ENCODE measurements around the gene ZNF629. TPM values are rescaled to one million over a fixed set of nuclear protein-coding genes. Genes with fewer than 3 reads are reported as not detected.
"Not testable (repeated sequence)": the region's sequence is repeated elsewhere in the genome, so short reads cannot be mapped to it uniquely, and the experiment has no call there.

Gene ZNF629
- total RNA-seq, 1 donor from 2014 or later: 35.5 TPM

DNA sequence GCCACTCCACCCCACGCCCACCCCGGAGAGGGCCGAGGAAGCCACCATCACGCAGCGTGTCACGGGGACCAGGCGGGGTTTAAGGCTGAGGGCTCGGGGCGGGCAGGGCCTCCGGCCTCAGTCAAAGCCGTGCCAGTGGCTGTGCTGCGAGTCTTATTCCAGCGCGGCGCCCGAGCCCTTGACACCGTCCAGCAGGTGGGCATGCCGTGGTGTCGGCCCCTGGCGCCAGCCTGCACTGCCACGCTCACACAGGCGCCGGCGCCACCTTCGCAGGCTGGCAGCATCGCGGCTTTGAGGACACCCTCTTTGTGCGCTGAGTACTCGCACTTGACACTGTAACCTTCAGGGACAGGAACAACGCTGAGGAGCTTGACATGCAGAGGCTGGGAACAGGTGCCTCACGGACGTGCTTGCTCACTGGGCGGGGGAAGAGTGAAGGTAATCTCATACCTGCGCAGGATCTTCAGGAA is 34.0 kb upstream of the ZNF629 start:
- Mint-ChIP-seq H3K36me3 (no peaks in the 10 kb centered on the region), H3K4me1 (ENCODE audit: unreplicated experiment) (peaks cover 4% of the 10 kb centered on the region), H3K27ac (no peak overlapping the region), H3K27me3 (no peaks in the 10 kb centered on the region), H3K4me3 (no peak overlapping the region), H3K9me3 (no peaks in the 10 kb centered on the region)
- TF ChIP-seq, protein P1, sequence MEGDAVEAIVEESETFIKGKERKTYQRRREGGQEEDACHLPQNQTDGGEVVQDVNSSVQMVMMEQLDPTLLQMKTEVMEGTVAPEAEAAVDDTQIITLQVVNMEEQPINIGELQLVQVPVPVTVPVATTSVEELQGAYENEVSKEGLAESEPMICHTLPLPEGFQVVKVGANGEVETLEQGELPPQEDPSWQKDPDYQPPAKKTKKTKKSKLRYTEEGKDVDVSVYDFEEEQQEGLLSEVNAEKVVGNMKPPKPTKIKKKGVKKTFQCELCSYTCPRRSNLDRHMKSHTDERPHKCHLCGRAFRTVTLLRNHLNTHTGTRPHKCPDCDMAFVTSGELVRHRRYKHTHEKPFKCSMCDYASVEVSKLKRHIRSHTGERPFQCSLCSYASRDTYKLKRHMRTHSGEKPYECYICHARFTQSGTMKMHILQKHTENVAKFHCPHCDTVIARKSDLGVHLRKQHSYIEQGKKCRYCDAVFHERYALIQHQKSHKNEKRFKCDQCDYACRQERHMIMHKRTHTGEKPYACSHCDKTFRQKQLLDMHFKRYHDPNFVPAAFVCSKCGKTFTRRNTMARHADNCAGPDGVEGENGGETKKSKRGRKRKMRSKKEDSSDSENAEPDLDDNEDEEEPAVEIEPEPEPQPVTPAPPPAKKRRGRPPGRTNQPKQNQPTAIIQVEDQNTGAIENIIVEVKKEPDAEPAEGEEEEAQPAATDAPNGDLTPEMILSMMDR (conservative IDR thresholded peaks at IDR 0.05): no peak
- no peak for DNase-seq (ENCODE audit: extremely low spot score, unreplicated experiment)

DNA sequence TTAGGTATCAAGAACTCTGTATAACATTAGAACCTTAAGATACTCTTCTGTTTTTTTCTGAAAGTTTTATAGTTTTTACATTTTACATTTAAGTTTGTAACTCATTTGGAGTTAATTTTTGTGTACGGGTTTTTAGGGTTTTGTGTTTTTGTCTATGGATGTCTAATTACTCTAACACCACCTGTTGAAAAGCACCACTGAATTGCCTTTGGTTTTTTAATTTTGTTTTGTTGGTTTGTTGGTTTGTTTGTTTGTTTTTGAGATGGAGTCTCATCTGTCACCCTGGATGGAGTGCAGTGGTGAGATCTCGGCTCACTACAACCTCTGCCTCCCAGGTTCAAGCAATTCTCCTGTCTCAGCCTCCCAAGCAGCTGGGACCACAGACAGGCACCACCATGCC is 29.8 kb upstream of the ZNF629 start:
- Mint-ChIP-seq H3K36me3 (no peaks in the 10 kb centered on the region), H3K4me1 (ENCODE audit: unreplicated experiment) (peaks cover 5% of the 10 kb centered on the region), H3K27ac (no peak overlapping the region), H3K27me3 (no peaks in the 10 kb centered on the region), H3K4me3 (no peak overlapping the region), H3K9me3 (no peaks in the 10 kb centered on the region)
- TF ChIP-seq, protein P1 (conservative IDR thresholded peaks at IDR 0.05): no peak
- no peak for DNase-seq (ENCODE audit: extremely low spot score, unreplicated experiment)

DNA sequence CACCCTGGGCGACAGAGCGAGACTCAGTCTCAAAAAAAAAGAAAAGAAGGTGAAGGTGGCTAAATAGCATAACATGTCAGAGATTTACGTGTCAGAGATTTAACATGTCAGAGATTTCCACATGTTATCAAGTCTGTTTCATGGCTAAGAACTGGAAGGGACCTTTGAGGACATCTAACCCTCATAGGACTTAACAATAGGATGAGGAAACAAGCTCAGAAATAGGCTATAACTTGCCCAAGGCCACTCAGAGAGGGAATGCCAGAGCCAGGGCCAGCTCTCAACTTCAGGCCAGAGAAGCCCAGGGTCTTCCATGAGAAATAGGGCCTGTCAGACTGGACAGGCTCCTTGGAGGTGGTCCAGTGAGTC is 26.8 kb upstream of the ZNF629 start:
- H3K27me3 Mint-ChIP-seq: no peaks in the 10 kb centered on the region
- TF ChIP-seq, protein P1 (conservative IDR thresholded peaks at IDR 0.05): no peak
- H3K27ac Mint-ChIP-seq: peak overlapping the region; percentile 84
- no peaks in the 10 kb centered on the region for H3K36me3 Mint-ChIP-seq
- H3K9me3 Mint-ChIP-seq: no peaks in the 10 kb centered on the region
- H3K4me3 Mint-ChIP-seq: peak overlapping the region; percentile 86
- DNase-seq (ENCODE audit: extremely low spot score, unreplicated experiment): no peak
- H3K4me1 Mint-ChIP-seq (ENCODE audit: unreplicated experiment): peaks cover 5% of the 10 kb centered on the region

DNA sequence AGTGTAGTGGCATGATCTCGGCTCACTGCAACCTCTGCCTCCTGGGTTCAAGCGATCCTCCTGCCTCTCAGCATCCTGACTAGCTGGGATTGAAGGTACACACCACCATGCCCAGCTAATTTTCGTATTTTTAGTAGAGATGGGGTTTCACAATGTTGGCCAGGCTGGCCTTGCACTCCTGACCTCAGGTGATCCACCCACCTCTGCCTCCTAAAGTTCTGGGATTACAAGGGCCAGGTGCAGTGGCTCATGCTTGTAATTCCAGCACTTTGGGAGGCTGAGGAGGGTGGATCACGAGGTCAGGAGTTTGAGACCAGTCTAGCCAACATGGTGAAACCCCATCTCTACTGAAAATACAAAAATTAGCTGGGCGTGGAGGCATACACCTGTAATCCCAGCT is 22.7 kb upstream of the ZNF629 start:
- H3K27me3 Mint-ChIP-seq; H3K4me3 Mint-ChIP-seq; H3K36me3 Mint-ChIP-seq; H3K27ac Mint-ChIP-seq; H3K9me3 Mint-ChIP-seq; DNase-seq (ENCODE audit: extremely low spot score, unreplicated experiment): not testable (repeated sequence)
- H3K4me1 Mint-ChIP-seq (ENCODE audit: unreplicated experiment): peaks cover 19% of the 10 kb centered on the region

DNA sequence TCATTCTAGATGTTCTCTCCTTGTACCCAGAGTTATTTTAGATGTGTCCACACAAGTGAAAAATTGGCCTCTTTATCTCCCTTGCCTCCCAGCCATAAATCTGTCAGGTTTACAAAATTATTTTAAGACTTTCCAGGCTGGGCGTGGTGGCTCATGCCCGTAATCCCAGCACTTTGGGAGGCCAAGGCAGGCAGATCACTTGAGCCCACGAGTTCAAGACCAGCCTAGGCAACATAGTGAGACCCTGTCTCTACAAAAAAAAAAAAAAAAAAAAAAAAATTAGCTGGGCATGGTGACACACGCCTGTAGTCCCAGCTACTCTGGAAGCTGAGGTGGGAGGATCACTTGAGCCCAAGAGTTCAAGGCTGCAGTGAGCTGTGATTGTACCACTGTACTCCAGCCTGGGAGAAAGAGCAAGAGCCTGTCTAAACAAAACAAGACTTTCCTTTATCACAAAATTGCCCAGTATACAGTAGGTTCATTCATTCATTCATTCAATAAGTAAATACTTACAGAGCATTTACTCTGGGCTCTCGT is 22.0 kb upstream of the ZNF629 start:
- H3K36me3 Mint-ChIP-seq; H3K9me3 Mint-ChIP-seq; DNase-seq (ENCODE audit: extremely low spot score, unreplicated experiment); H3K27me3 Mint-ChIP-seq: not testable (repeated sequence)
- Mint-ChIP-seq H3K4me1 (ENCODE audit: unreplicated experiment) (peaks cover 18% of the 10 kb centered on the region), H3K27ac (peak overlapping the region; percentile 57), H3K4me3 (peak overlapping the region; percentile 41)

DNA sequence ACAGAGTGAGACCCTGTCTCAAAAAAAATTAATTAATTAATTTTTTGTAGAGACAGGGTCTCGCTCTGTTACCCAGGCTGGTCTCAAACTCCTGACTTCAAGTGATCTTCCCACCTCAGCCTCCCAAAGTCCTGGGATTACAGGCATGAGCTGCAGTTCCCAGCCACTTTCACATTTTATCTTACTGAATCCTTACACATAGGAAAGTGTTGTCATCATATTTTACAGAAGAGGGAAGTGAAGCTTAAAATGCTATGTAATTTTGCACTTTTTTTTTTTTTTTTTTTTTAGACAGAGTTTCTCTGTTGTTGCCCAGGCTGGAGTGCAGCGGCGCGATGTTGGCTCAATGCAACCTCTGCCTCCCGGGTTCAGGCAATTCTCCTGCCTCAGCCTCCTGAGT is 21.1 kb upstream of the ZNF629 start:
- Mint-ChIP-seq H3K27me3 (no peaks in the 10 kb centered on the region), H3K9me3 (no peaks in the 10 kb centered on the region), H3K4me3 (peak overlapping the region; percentile 39), H3K27ac (no peak overlapping the region), H3K36me3 (no peaks in the 10 kb centered on the region), H3K4me1 (ENCODE audit: unreplicated experiment) (peaks cover 14% of the 10 kb centered on the region)
- TF ChIP-seq, protein P1 (conservative IDR thresholded peaks at IDR 0.05): no peak
- no peak for DNase-seq (ENCODE audit: extremely low spot score, unreplicated experiment)

All from type B pancreatic cell (in vitro differentiated cells).